Bronchial epithelial cell (primary cell): Measurements from ENCODE around the gene CIITA. TPM values are rescaled to one million over a fixed set of nuclear protein-coding genes. Genes with fewer than 3 reads are reported as not detected.

ENCODE experiments used
- DNase-seq: peaks from one replicate; pipeline ENCODE4 v3.0.0-alpha.2; 2010; ENCODE audit warnings: low read depth
- FAIRE-seq: peaks from 2 replicates; lab custom pipeline; 2011; peaks lifted over from hg19 to GRCh38; lab: Jason Lieb, UNC
- H3K27me3 ChIP-seq: 2 replicates; pipeline ENCODE4 v1.5.1; 2011; ENCODE audit warnings: low read length; ENCODE audit not compliant: control insufficient read depth, insufficient read depth
- H3K36me3 ChIP-seq: 2 replicates; pipeline ENCODE4 v1.5.1; 2011; ENCODE audit warnings: low read length; ENCODE audit not compliant: control insufficient read depth, insufficient read depth
- H3K4me3 ChIP-seq: 2 replicates; pipeline ENCODE4 v1.5.1; 2011; ENCODE audit warnings: mild to moderate bottlenecking, low read depth, low read length, control low read depth
- CTCF ChIP-seq: IDR thresholded peaks from 2 replicates; pipeline ENCODE4 v1.5.1; 2011; ENCODE audit warnings: mild to moderate bottlenecking, moderate library complexity, low read length, control low read depth, inconsistent platforms; ENCODE audit not compliant: insufficient read depth, severe bottlenecking
- total RNA-seq: library from RNA; depleted of rRNA; stranded (reverse); fragments of >200 nt; gene quantifications from 2 replicates; pipeline ENCODE4 v1.2.1, GENCODE V29; 2014

CIITA gene
- total RNA-seq, 1 donor from 2014 or later, result not detected

DNA sequence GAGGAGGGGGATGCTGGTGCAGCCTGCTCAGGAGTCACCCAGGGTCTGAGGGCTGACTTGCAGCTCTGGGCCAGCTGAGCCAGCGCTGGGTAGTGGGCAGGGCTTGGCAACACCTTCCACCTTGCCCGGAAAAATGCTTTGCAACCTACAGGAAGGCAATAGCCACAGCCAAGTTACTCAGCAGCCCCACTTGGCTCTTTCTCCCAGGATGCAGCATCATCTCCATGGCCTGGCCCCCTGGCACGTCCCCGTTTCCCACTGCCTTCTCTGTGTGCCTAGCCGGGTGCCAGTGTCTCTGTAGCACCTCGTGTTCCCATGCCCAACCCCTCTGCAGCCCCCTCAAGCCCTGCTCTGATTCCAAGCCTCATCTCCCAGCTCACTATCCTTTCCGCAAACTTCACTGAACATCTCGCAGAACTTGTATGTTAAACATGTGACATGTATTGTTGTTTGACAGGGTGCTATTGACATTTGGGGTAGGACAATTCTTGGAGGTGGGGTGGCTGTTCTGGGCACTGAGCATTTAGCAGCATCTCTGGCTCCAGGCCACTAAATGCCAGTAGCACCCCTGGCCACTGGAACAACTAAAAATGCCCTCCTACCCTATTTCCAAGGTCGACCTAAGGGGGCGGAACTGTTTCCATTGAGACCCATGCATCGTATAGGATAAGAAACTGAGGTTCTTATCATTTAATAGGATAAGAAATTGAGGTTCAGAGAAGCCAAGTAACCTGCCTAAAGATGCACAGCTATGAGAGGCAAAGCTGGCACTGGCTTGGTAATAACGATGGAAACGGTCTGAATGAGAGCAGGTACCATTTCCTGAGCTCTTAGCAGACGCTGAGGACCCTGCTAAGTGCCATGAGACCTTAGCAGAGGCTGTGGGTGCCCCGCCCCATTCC, 53.1 kb downstream of the CIITA start:
- no peak for TF ChIP-seq CTCF
- no peak for FAIRE-seq
- DNase-seq, result no peak
- no peaks in the 10 kb centered on the region for H3K27me3 ChIP-seq
- no peak overlapping the region for H3K4me3 ChIP-seq
- peaks cover 18% of the 10 kb centered on the region for H3K36me3 ChIP-seq

- no peak for FAIRE-seq
- H3K36me3 ChIP-seq, result peaks cover 18% of the 10 kb centered on the region
Observed at GRCh38 chr16:10930755-10931093, 53.7 kb downstream of the CIITA start.

GRCh38 chr16:10931134-10931533, 54.1 kb downstream of the CIITA start:
- no peak for DNase-seq
- no peak for FAIRE-seq
- TF ChIP-seq CTCF, result no peak
- Histone ChIP-seq H3K4me3 (no peak overlapping the region), H3K36me3 (peaks cover 18% of the 10 kb centered on the region), H3K27me3 (no peaks in the 10 kb centered on the region)

More at GRCh38 chr16:10930755-10931093, 53.7 kb downstream of the CIITA start:
- Histone ChIP-seq H3K27me3 (no peaks in the 10 kb centered on the region), H3K4me3 (no peak overlapping the region)
- TF ChIP-seq CTCF, result no peak
- no peak for DNase-seq

GRCh38 chr16:10931977-10932632, 55.1 kb downstream of the CIITA start:
- peaks cover 18% of the 10 kb centered on the region for H3K36me3 ChIP-seq
- FAIRE-seq (no peak), DNase-seq (no peak)
- H3K4me3 ChIP-seq, result no peak overlapping the region
- no peaks in the 10 kb centered on the region for H3K27me3 ChIP-seq
- no peak for TF ChIP-seq CTCF

- Histone ChIP-seq H3K36me3 (peaks cover 18% of the 10 kb centered on the region), H3K27me3 (no peaks in the 10 kb centered on the region), H3K4me3 (no peak overlapping the region)
- no peak for TF ChIP-seq CTCF
- FAIRE-seq (no peak), DNase-seq (no peak)
Observed at GRCh38 chr16:10932959-10933710, 56.1 kb downstream of the CIITA start.
